GM19397 (cell line): ENCODE measurements around the gene ZNF511.
A peak's percentile ranks its signal among the peaks of the same experiment; 100 is the strongest.

Source experiments
- ATAC-seq: cut with Tn5 transposase; IDR thresholded peaks from one replicate; pipeline ENCODE4 v1.9.1; 2021; ENCODE audit warnings: mild to moderate bottlenecking, moderate library complexity; ENCODE audit not compliant: unreplicated experiment

Gene ZNF511

GRCh38 chr10:133274751-133275683, 33.7 kb upstream of the ZNF511 start:
- peak; percentile 42 for ATAC-seq

- ATAC-seq: peak; percentile 22
These were observed 33.0 kb upstream of the ZNF511 start for GRCh38 chr10:133275684-133276092.

- ATAC-seq: no peak
These were observed 32.6 kb upstream of the ZNF511 start for GRCh38 chr10:133276100-133276434.

GRCh38 chr10:133276435-133277201, 32.1 kb upstream of the ZNF511 start, which contains the start of gene ADAM8:
Gene ADAM8 (minus strand): TSS chr10:133276868. CDS start chr10:133276817, 51 bp downstream.
- ATAC-seq: peak; percentile 55

GRCh38 chr10:133277277-133277992, 31.3 kb upstream of the ZNF511 start:
- no peak for ATAC-seq

GRCh38 chr10:133277993-133278576, 30.6 kb upstream of the ZNF511 start:
- ATAC-seq: no peak

- ATAC-seq: peak; percentile 40
These were observed 30.0 kb upstream of the ZNF511 start for GRCh38 chr10:133278577-133279265.

- no peak for ATAC-seq
These were observed 29.1 kb upstream of the ZNF511 start for GRCh38 chr10:133279326-133280226.

- no peak for ATAC-seq
These were observed 28.2 kb upstream of the ZNF511 start for GRCh38 chr10:133280391-133281059.

GRCh38 chr10:133281084-133281483, 27.6 kb upstream of the ZNF511 start:
- ATAC-seq: no peak

- ATAC-seq: no peak
These were observed 26.9 kb upstream of the ZNF511 start for GRCh38 chr10:133281628-133282372.

- no peak for ATAC-seq
These were observed 25.8 kb upstream of the ZNF511 start for GRCh38 chr10:133282846-133283390.

GRCh38 chr10:133283931-133284330, 24.8 kb upstream of the ZNF511 start:
- ATAC-seq: no peak

- no peak for ATAC-seq
These were observed 23.5 kb upstream of the ZNF511 start for GRCh38 chr10:133285217-133285616.

GRCh38 chr10:133286366-133286765, 22.3 kb upstream of the ZNF511 start:
- ATAC-seq: no peak

GRCh38 chr10:133287832-133288500, 20.7 kb upstream of the ZNF511 start:
- ATAC-seq: no peak

- ATAC-seq: no peak
These were observed 19.0 kb upstream of the ZNF511 start for GRCh38 chr10:133289761-133290160.
